Stomach (tissue), 4 donors: Measurements from ENCODE around the gene ME3.

Source experiments
- POLR2A ChIP-seq, 4 donors: fragments of 450-650 bp; IDR thresholded peaks; one replicate each; pipeline ENCODE4 v1.6.1; 2016; ENCODE audit warnings: antibody characterized with exemption in 4 of 4, control low read depth in 2 of 4, mild to moderate bottlenecking in 1 of 4, moderate library complexity in 1 of 4
- POLR2AphosphoS5 ChIP-seq, 3 donors: sonication (generic); formaldehyde crosslinking; IDR thresholded peaks; one replicate each; pipeline ENCODE4 v1.6.1; 2016; ENCODE audit warnings: antibody characterized with exemption in 3 of 3
- TF ChIP-seq, protein P1 (sequence below), 7 experiments: fragments of 450-650 bp in 4 of 7; fragments of 200-600 bp in 3 of 7; sonication (generic) in 3 of 7; IDR thresholded peaks; one replicate each; pipeline ENCODE4 v1.5.1; 2016 to 2019; ENCODE audit warnings: antibody characterized with exemption in 7 of 7, control low read depth in 2 of 7, mild to moderate bottlenecking in 1 of 7

DNA sequence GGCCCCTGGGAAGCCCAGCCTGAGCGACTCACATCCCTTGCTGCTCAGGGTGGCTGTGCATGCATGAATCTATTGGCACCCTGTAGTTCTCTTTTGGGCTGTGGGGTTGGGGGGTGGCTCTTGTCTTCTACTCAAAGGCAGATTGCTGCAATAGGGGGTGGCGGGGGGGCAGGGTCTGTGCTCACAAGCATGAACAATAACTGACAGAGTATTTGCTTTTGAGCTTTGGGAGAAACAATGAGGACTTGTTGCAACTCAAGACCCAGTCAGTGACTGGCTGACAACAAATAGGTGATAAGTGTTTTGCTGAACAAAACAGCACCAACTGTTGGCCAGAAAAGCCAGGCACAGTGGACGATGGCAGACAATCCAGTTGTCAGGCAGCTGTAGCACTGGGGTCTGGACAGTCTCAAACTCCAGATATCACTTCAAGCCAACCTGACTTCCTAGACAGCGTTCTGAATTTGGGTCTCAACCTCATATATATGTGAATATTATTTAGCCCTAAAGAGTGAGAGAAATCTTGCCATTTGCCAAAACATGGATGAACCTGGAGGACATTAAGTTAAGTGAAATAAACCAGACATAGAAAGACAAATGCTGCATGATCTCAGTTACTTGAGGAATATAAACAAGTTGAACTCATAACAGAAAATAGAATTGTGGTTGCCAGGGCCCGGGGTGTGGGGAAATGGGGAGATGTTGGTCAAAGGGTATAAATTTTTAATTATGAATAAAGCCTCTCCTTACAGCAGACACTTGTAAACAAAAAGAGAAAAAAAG is 61.7 kb downstream of the ME3 start:
- TF ChIP-seq, protein P1, sequence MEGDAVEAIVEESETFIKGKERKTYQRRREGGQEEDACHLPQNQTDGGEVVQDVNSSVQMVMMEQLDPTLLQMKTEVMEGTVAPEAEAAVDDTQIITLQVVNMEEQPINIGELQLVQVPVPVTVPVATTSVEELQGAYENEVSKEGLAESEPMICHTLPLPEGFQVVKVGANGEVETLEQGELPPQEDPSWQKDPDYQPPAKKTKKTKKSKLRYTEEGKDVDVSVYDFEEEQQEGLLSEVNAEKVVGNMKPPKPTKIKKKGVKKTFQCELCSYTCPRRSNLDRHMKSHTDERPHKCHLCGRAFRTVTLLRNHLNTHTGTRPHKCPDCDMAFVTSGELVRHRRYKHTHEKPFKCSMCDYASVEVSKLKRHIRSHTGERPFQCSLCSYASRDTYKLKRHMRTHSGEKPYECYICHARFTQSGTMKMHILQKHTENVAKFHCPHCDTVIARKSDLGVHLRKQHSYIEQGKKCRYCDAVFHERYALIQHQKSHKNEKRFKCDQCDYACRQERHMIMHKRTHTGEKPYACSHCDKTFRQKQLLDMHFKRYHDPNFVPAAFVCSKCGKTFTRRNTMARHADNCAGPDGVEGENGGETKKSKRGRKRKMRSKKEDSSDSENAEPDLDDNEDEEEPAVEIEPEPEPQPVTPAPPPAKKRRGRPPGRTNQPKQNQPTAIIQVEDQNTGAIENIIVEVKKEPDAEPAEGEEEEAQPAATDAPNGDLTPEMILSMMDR (IDR thresholded peaks at IDR 0.05), result no peak
- TF ChIP-seq POLR2A (IDR thresholded peaks at IDR 0.05) (no peak), POLR2AphosphoS5 (IDR thresholded peaks at IDR 0.05) (peak in 2 of 3 donors; percentile 27 to 34)
